HUES64 (cell line): ENCODE results near the gene OR13D1. TPM values are rescaled to one million over a fixed set of nuclear protein-coding genes. Genes with fewer than 3 reads are reported as not detected.
"Not testable (repeated sequence)": the region's sequence is repeated elsewhere in the genome, so short reads cannot be mapped to it uniquely, and the experiment has no call there.

ENCODE experiments used
- H3K27ac ChIP-seq: 2 replicates; pipeline ENCODE4 v1.7.0; 2013; ENCODE audit warnings: low read depth, low read length, inconsistent platforms
- H3K27me3 ChIP-seq: 2 replicates; pipeline ENCODE4 v1.6.1; 2013; ENCODE audit warnings: mild to moderate bottlenecking, low read length; ENCODE audit not compliant: insufficient read depth
- H3K36me3 ChIP-seq: 2 replicates; pipeline ENCODE4 v1.6.1; 2013; ENCODE audit warnings: mild to moderate bottlenecking, low read length; ENCODE audit not compliant: insufficient read depth
- H3K4me1 ChIP-seq: 2 replicates; pipeline ENCODE4 v1.6.1; 2013; ENCODE audit warnings: mild to moderate bottlenecking, low read length, moderate library complexity; ENCODE audit not compliant: insufficient read depth
- H3K4me3 ChIP-seq: 2 replicates; pipeline ENCODE4 v1.5.1; 2013; ENCODE audit warnings: mild to moderate bottlenecking, low read length, moderate library complexity
- H3K9ac ChIP-seq: 2 replicates; pipeline ENCODE4 v1.6.1; 2013; ENCODE audit warnings: mild to moderate bottlenecking, low read depth, low read length
- H3K9me3 ChIP-seq: 2 replicates; pipeline ENCODE4 v1.6.1; 2013; ENCODE audit warnings: low read depth, low read length; ENCODE audit not compliant: insufficient read depth
- WGBS: fragments of 150-250, 120-280 bp; methylation state at CpG from one replicate; pipeline ENCODE4 v1.1.7; 2013; ENCODE audit warnings: missing lambda C conversion rate; 5-methylcytosine and 5-hydroxymethylcytosine counted together
- polyA plus RNA-seq, 2 experiments: library from polyadenylated mRNA; stranded (reverse); fragments of 50-300 nt; gene quantifications; one replicate each; pipeline ENCODE4 v1.2.3, GENCODE V29; 2013

Gene OR13D1, protein sequence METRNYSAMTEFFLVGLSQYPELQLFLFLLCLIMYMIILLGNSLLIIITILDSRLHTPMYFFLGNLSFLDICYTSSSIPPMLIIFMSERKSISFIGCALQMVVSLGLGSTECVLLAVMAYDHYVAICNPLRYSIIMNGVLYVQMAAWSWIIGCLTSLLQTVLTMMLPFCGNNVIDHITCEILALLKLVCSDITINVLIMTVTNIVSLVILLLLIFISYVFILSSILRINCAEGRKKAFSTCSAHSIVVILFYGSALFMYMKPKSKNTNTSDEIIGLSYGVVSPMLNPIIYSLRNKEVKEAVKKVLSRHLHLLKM
- polyA plus RNA-seq (2013, experiment 1 of 2) = not detected
- polyA plus RNA-seq (2013, experiment 2 of 2) = not detected

DNA sequence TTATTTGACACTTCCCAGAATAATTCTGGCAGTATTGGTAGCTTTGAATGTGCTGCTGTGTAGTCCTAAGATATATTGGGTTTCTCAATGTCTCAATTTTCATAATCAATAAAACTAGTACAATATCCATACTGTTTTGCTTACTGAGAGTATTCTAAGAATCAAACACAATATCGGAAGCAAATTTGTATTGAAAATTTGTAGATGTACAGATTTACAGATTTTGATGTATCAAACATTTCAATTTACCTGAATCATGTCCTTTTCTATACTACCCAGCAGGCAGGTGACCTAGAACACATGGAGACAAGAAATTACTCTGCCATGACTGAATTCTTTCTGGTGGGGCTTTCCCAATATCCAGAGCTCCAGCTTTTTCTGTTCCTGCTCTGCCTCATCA is at the start of gene OR13D1:
OR13D1 (plus strand) TSS at position 301 of the 400 bp plus-strand sequence; CDS start at position 301, 0 bp downstream.
- no peak within 1 kb of the TSS for H3K4me3 ChIP-seq
- H3K9me3 ChIP-seq = no peaks in the 10 kb centered on the region
- H3K36me3 ChIP-seq = no peaks in the 10 kb centered on the region
- H3K27ac ChIP-seq = no peak within 1 kb of the TSS
- no peak within 1 kb of the TSS for H3K9ac ChIP-seq
- WGBS = no CpG with 5 or more reads among the region's 1 CpG
- no peaks in the 10 kb centered on the region for H3K4me1 ChIP-seq
- H3K27me3 ChIP-seq = no peaks in the 10 kb centered on the region

DNA sequence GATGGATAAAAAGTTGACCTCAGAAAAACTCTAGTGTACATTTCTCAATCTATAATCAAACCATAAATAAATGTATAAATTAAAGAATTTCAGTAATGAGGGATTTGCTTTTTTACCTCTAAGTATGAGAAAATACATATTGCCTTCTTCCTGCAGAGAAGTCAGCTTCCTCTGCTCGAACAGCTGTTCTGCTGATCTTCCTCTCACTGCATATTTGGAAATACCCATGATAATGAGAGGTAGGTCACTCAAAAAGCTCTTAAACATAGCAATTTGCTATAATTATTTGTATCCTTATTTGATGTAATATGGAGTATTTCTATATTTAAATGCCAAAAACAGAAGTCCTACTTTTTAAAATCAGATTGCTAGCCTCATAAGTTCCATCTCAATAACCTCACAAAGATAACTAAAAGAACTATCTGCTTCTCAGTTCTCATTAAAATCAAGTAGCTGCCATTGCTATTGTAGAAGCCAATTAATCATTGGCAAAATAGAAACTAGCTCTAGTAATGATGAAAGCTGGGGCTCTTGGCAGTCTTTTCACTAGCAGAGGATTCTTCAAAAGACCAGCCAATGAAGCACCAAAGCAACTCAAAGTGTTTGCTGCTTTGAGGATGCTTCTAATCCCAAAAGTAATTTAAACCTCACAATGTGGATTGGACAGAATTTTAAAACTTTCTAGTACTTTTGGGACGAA is 35.7 kb upstream of the OR13D1 start:
- no peak overlapping the region for H3K4me3 ChIP-seq
- no peaks in the 10 kb centered on the region for H3K36me3 ChIP-seq
- no CpG with 5 or more reads among the region's 2 CpGs for WGBS
- H3K27ac ChIP-seq = no peak overlapping the region
- H3K9me3 ChIP-seq = peaks cover 3% of the 10 kb centered on the region; the same call in 1 of the 2 replicates
- no peaks in the 10 kb centered on the region for H3K4me1 ChIP-seq
- H3K9ac ChIP-seq = no peak overlapping the region
- no peaks in the 10 kb centered on the region for H3K27me3 ChIP-seq

DNA sequence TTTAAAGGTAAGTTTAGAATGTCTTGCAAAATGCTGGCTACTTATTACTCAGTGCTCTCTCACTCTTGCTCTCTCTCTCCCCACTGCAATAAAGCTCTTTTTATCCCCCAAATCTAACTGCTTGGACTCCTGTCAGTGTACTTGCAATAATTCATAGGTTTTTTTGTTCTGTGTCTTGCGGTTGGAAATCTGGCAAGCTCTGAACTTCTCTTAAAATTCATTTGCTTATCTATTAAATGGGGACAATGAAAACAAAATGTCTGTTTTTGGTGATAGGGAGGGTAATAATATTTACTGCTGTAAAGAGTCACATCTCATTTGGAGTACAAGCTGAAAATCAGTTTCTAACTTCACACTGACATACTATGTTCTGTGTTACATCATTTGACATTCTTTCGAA is 18.7 kb upstream of the OR13D1 start:
- Histone ChIP-seq H3K9ac (no peak overlapping the region), H3K27ac (no peak overlapping the region), H3K4me1 (no peaks in the 10 kb centered on the region), H3K36me3 (no peaks in the 10 kb centered on the region), H3K4me3 (no peak overlapping the region), H3K27me3 (no peaks in the 10 kb centered on the region), H3K9me3 (no peaks in the 10 kb centered on the region)
- WGBS = 91% methylated on average over 2 of the region's 2 CpGs

DNA sequence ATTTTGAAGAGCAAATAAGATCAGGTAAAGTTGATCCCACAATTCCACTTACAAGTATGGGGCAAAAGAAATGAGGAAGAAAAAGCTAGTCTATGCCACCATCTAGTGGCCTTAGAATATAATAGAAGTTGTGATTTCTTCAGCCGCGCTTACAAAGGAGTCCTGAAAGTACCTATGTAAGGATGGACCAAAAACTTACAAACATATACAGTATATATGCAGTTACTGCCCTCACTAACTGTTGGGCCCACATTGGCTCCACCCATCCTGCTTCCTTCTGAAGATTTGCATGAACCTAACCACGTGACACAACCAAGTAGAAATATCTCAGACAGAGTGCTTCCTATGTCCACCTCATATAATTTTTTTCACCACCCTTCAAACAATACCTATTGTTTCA is 11.7 kb upstream of the OR13D1 start:
- H3K9me3 ChIP-seq = no peaks in the 10 kb centered on the region
- 14% methylated on average over 3 of the region's 3 CpGs for WGBS
- no peaks in the 10 kb centered on the region for H3K4me1 ChIP-seq
- H3K36me3 ChIP-seq = no peaks in the 10 kb centered on the region
- no peak overlapping the region for H3K9ac ChIP-seq
- no peak overlapping the region for H3K27ac ChIP-seq
- no peak overlapping the region for H3K4me3 ChIP-seq
- H3K27me3 ChIP-seq = no peaks in the 10 kb centered on the region

DNA sequence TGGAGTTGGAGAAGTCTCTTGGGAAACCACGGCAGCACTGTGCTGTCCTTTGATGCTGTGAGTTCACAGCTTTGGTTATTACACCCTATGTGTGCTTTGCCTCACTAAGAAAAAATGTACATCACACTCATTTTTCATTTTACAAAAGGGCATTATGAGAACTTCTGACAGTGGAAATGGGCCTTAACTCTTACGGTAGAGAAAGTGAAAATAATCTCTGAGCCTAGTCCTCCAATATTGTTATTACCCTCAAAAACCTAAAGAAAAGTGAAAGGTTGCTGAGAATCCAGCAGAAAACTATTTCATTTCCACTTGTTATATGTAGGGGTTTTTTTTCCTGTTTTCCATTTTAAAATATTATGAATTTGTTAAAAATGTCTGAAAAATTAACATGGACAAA is 8.2 kb upstream of the OR13D1 start:
- no peaks in the 10 kb centered on the region for H3K36me3 ChIP-seq
- no peak overlapping the region for H3K27ac ChIP-seq
- 95% methylated on average over 2 of the region's 2 CpGs for WGBS
- no peak overlapping the region for H3K9ac ChIP-seq
- H3K27me3 ChIP-seq = no peaks in the 10 kb centered on the region
- H3K4me3 ChIP-seq = no peak overlapping the region
- no peaks in the 10 kb centered on the region for H3K4me1 ChIP-seq
- no peaks in the 10 kb centered on the region for H3K9me3 ChIP-seq

DNA sequence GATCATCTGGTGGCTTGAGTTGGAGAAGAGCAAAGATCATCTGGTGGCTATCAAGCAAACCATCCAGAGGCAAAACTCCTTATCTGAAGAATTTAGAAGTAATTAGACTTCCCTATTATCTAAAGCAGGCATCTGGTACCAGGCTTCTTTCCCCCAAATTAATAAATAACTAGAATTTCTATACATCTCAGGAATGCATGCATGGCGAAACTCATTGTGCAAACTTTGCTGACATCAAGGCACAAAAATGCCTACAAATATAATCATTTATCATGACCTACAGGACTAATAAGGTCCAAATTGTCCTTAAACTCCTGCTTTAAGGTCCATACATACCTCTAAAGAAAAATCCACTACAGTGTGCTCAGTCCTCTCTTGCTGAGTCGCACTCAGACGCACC is 6.0 kb downstream of the OR13D1 start:
- Histone ChIP-seq H3K27me3 (no peaks in the 10 kb centered on the region), H3K27ac (no peak overlapping the region), H3K36me3 (no peaks in the 10 kb centered on the region), H3K9ac (no peak overlapping the region), H3K4me1 (no peaks in the 10 kb centered on the region), H3K9me3 (no peaks in the 10 kb centered on the region), H3K4me3 (no peak overlapping the region)
- WGBS = 89% methylated on average over 3 of the region's 3 CpGs

DNA sequence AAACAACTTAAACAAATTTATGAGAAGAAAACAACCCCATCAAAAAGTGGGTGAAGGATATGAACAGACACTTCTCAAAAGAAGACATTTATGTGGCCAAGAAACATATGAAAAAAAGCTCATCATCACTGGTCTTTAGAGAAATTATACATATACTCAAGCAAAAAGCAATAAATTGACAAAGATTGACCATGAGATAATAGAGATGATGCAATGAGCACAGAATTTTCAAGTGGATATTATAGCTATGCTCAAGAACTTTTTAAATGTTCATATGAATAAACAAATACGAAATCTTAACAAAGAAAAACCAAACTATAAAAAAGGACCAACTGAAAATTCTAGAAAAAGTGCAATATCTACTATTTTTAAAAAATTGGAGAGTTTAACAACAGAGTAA is 14.4 kb downstream of the OR13D1 start:
- not testable (repeated sequence) for H3K4me3 ChIP-seq, H3K9ac ChIP-seq, H3K36me3 ChIP-seq, H3K9me3 ChIP-seq, H3K27ac ChIP-seq, H3K27me3 ChIP-seq, H3K4me1 ChIP-seq
- WGBS = no CpG with 5 or more reads among the region's 1 CpG

DNA sequence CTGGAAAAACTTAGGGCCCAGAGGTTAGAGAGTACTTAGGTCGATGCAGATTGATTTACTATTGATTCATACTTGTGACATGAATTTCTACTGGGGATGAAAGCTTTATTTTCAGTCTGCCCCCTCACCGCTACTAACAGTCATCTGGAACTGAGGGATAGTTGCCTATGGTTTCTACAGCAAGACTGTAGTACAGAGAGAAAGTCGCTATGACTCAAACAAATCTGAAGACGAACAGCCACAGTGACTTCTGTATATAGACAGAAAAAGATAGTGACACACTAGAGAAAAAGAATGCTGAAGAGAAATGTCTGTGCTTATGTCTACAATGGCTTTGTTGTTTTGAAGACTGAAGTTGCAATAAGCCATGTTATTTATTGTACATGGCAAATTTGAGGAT is 17.3 kb downstream of the OR13D1 start:
- Histone ChIP-seq H3K36me3 (no peaks in the 10 kb centered on the region), H3K4me3 (no peak overlapping the region), H3K27ac (no peak overlapping the region), H3K4me1 (no peaks in the 10 kb centered on the region), H3K27me3 (no peaks in the 10 kb centered on the region), H3K9ac (no peak overlapping the region), H3K9me3 (no peaks in the 10 kb centered on the region)
- 85% methylated on average over 4 of the region's 4 CpGs for WGBS

DNA sequence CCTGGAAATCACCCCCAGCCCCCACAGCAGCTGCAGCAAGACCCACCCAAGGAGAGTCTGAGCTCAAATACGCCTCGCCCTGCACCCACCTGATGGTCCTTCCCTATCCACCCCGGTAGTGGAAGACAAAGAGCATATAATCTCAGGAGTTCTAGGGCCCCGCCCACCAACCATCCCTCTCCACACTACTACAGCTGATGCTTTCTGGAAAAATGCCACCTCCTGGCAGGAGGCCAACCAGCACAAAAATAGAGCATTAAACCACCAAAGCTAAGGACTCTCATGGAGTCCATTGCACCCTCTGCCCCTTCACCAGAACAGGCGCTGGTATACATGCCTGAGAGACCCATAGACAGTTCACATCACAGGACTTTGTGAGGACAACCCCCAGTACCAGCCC is 30.7 kb downstream of the OR13D1 start:
- H3K4me3 ChIP-seq = no peak overlapping the region
- H3K27ac ChIP-seq = no peak overlapping the region
- H3K9ac ChIP-seq = no peak overlapping the region
- H3K9me3 ChIP-seq = no peaks in the 10 kb centered on the region
- no peaks in the 10 kb centered on the region for H3K4me1 ChIP-seq
- no peaks in the 10 kb centered on the region for H3K36me3 ChIP-seq
- 93% methylated on average over 5 of the region's 5 CpGs for WGBS
- no peaks in the 10 kb centered on the region for H3K27me3 ChIP-seq

DNA sequence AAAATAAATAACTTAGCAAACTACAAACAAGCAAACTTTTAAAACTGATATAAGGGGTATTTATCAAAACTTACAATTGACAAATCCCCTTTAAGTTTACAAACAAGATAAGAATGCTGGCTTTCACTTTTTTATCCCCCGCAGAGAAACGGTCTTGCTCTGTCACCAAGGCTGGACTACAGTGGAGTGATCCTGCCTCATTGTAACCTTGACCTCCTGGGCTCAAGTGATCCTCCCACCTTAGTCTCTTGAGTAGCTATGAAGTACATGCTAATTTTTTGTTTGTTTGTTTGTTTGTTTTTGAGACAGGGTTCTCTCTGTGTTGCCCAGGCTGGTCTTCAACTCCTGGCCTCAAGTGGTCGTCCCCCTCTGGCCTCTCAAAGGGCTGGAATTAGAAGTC is 44.1 kb downstream of the OR13D1 start:
- no peaks in the 10 kb centered on the region for H3K27me3 ChIP-seq
- H3K4me1 ChIP-seq = peaks cover 6% of the 10 kb centered on the region; the same call in 1 of the 2 replicates
- 56% methylated on average over 3 of the region's 3 CpGs for WGBS
- H3K9me3 ChIP-seq = no peaks in the 10 kb centered on the region
- no peaks in the 10 kb centered on the region for H3K36me3 ChIP-seq
- no peak overlapping the region for H3K4me3 ChIP-seq
- no peak overlapping the region for H3K9ac ChIP-seq
- H3K27ac ChIP-seq = no peak overlapping the region

DNA sequence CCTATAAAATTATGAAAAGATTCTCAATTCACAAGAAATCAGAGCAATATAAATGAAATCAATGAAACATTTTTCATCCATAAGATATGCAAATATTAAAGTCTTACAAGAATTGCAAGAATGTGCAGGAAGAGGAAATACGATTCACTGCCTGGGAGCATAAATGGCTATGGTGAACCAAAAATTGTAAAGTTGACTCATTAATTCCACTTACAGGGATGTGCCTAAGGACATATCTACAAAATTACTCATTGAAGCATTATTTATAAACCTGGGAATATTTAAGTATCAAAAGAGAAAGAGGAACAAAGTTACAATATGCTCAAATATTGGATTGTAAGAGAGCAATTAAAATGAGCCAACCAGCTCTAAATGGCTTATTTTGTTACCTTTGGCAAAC is 46.3 kb downstream of the OR13D1 start:
- WGBS = 86% methylated on average over 1 of the region's 1 CpG
- H3K27ac ChIP-seq = no peak overlapping the region

More for the DNA sequence above, 46.3 kb downstream of the OR13D1 start:
- Histone ChIP-seq H3K9ac (no peak overlapping the region), H3K9me3 (no peaks in the 10 kb centered on the region), H3K4me1 (peaks cover 6% of the 10 kb centered on the region; the same call in 1 of the 2 replicates), H3K4me3 (no peak overlapping the region), H3K27me3 (no peaks in the 10 kb centered on the region), H3K36me3 (no peaks in the 10 kb centered on the region)
